ENCODE results near the gene C19orf25. TPM values are rescaled to one million over a fixed set of nuclear protein-coding genes. Genes with fewer than 3 reads are reported as not detected.

Gene C19orf25
- total and polyA plus RNA-seq, 2 of the 13 experiments (the other 11 are each of a cell fraction or from before 2014, with no cell fraction given), result 14.2 to 32.4 TPM

DNA sequence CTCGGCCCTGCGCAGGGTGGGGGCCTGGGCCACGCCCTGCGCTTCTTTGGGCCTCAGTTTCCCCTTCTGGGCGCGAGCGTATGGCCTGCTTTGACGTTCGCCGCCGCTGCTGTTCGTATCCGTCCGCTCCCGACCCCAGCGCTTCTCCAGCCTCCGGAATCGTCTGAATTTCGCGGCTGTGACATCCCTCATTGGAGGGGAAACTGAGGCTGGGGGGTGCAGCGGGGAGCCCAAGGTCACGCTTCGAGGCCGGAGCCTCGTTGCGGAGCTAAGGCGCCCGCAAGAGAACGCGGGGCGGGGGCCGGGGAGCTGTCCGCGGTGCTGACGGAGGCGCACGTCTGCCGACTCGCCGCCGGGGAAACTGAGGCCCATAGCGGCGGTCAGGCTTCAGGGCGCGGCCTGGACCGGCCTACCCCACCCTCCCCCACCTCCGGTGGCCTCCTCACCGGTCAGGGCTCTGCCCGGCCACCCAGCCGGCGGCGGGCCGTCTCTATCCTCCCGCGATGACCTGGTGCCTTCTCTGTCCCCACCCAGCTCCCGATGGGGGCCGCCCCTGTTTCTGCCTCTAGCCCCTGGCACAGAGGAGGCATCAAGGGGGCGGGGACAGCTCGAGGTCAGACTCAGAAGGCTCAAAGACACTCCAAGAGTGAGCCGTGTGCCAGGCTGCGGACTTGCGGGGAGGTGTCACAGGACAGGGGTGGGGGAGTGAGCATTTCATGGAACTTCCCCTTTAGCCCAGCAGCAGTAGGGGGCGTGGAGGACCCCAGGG is 32.1 kb downstream of the C19orf25 start (continued):
- TF ChIP-seq ZBTB8A (CRISPR knock-in tag; IDR thresholded peaks at IDR 0.05; ENCODE audit: borderline replicate concordance, low read depth) (no peak), ZNF572 (CRISPR knock-in tag; IDR thresholded peaks at IDR 0.05) (no peak), KLF11 (CRISPR knock-in tag; IDR thresholded peaks at IDR 0.05) (no peak), ZNF782 (CRISPR knock-in tag; IDR thresholded peaks at IDR 0.05; ENCODE audit: borderline replicate concordance) (no peak), MED8 (CRISPR knock-in tag; IDR thresholded peaks at IDR 0.05; ENCODE audit: insufficient replicate concordance) (peak; percentile 56), HMG20A (CRISPR knock-in tag; IDR thresholded peaks at IDR 0.05; ENCODE audit: borderline replicate concordance) (no peak), RARG (CRISPR knock-in tag; IDR thresholded peaks at IDR 0.05; ENCODE audit: low read depth) (no peak), ZMYM4 (CRISPR knock-in tag; IDR thresholded peaks at IDR 0.05) (no peak), KAT2B (IDR thresholded peaks at IDR 0.05; ENCODE audit: borderline replicate concordance, low read depth, low read length) (no peak), ISX (CRISPR knock-in tag; conservative IDR thresholded peaks at IDR 0.05) (no peak), HOXA9 (CRISPR knock-in tag; IDR thresholded peaks at IDR 0.05; ENCODE audit: borderline replicate concordance) (0 out of 2 replicates have a peak, but pooled peaks have one; percentile 53)
- TF ChIP-seq, protein P1, sequence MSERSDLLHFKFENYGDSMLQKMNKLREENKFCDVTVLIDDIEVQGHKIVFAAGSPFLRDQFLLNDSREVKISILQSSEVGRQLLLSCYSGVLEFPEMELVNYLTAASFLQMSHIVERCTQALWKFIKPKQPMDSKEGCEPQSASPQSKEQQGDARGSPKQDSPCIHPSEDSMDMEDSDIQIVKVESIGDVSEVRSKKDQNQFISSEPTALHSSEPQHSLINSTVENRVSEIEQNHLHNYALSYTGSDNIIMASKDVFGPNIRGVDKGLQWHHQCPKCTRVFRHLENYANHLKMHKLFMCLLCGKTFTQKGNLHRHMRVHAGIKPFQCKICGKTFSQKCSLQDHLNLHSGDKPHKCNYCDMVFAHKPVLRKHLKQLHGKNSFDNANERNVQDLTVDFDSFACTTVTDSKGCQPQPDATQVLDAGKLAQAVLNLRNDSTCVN (CRISPR knock-in tag; IDR thresholded peaks at IDR 0.05; ENCODE audit: borderline replicate concordance), result peak; percentile 65; the same call in 1 of the 2 replicates
- TF ChIP-seq, protein P2, sequence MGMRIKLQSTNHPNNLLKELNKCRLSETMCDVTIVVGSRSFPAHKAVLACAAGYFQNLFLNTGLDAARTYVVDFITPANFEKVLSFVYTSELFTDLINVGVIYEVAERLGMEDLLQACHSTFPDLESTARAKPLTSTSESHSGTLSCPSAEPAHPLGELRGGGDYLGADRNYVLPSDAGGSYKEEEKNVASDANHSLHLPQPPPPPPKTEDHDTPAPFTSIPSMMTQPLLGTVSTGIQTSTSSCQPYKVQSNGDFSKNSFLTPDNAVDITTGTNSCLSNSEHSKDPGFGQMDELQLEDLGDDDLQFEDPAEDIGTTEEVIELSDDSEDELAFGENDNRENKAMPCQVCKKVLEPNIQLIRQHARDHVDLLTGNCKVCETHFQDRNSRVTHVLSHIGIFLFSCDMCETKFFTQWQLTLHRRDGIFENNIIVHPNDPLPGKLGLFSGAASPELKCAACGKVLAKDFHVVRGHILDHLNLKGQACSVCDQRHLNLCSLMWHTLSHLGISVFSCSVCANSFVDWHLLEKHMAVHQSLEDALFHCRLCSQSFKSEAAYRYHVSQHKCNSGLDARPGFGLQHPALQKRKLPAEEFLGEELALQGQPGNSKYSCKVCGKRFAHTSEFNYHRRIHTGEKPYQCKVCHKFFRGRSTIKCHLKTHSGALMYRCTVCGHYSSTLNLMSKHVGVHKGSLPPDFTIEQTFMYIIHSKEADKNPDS (CRISPR knock-in tag; IDR thresholded peaks at IDR 0.05), result no peak
- TF ChIP-seq, protein P3, sequence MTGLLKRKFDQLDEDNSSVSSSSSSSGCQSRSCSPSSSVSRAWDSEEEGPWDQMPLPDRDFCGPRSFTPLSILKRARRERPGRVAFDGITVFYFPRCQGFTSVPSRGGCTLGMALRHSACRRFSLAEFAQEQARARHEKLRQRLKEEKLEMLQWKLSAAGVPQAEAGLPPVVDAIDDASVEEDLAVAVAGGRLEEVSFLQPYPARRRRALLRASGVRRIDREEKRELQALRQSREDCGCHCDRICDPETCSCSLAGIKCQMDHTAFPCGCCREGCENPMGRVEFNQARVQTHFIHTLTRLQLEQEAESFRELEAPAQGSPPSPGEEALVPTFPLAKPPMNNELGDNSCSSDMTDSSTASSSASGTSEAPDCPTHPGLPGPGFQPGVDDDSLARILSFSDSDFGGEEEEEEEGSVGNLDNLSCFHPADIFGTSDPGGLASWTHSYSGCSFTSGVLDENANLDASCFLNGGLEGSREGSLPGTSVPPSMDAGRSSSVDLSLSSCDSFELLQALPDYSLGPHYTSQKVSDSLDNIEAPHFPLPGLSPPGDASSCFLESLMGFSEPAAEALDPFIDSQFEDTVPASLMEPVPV (CRISPR knock-in tag; IDR thresholded peaks at IDR 0.05), result no peak
- TF ChIP-seq, protein P4, sequence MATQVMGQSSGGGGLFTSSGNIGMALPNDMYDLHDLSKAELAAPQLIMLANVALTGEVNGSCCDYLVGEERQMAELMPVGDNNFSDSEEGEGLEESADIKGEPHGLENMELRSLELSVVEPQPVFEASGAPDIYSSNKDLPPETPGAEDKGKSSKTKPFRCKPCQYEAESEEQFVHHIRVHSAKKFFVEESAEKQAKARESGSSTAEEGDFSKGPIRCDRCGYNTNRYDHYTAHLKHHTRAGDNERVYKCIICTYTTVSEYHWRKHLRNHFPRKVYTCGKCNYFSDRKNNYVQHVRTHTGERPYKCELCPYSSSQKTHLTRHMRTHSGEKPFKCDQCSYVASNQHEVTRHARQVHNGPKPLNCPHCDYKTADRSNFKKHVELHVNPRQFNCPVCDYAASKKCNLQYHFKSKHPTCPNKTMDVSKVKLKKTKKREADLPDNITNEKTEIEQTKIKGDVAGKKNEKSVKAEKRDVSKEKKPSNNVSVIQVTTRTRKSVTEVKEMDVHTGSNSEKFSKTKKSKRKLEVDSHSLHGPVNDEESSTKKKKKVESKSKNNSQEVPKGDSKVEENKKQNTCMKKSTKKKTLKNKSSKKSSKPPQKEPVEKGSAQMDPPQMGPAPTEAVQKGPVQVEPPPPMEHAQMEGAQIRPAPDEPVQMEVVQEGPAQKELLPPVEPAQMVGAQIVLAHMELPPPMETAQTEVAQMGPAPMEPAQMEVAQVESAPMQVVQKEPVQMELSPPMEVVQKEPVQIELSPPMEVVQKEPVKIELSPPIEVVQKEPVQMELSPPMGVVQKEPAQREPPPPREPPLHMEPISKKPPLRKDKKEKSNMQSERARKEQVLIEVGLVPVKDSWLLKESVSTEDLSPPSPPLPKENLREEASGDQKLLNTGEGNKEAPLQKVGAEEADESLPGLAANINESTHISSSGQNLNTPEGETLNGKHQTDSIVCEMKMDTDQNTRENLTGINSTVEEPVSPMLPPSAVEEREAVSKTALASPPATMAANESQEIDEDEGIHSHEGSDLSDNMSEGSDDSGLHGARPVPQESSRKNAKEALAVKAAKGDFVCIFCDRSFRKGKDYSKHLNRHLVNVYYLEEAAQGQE (IDR thresholded peaks at IDR 0.05; ENCODE audit: borderline replicate concordance in 1 of 2, low read depth in 1 of 2, low read length in 2 of 2), result peak in 1 of 2 experiments; percentile 96
- TF ChIP-seq, protein P5, sequence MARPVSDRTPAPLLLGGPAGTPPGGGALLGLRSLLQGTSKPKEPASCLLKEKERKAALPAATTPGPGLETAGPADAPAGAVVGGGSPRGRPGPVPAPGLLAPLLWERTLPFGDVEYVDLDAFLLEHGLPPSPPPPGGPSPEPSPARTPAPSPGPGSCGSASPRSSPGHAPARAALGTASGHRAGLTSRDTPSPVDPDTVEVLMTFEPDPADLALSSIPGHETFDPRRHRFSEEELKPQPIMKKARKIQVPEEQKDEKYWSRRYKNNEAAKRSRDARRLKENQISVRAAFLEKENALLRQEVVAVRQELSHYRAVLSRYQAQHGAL (CRISPR knock-in tag; IDR thresholded peaks at IDR 0.05; ENCODE audit: not compliant biosample characterization), result no peak
